ENCODE measurements around the gene TNFAIP6.

The TNFAIP6 gene

GRCh38 chr2:151401149-151401548 is 43.8 kb downstream of the TNFAIP6 start:
- no peak for TF ChIP-seq SPI1 (IDR thresholded peaks at IDR 0.05; ENCODE audit: borderline replicate concordance, low read depth)
- TF ChIP-seq REST (IDR thresholded peaks at IDR 0.05; ENCODE audit: insufficient replicate concordance, low read depth): no peak
- no peak overlapping the region for H3K27ac ChIP-seq (replicated peaks)
- no peak for DNase-seq (ENCODE audit: low read depth in 1 of 2, low spot score in 1 of 2)
- H3K4me3 ChIP-seq (replicated peaks; ENCODE audit: insufficient read depth, low read length): no peak overlapping the region
- no peaks in the 10 kb centered on the region for H3K27me3 ChIP-seq (ENCODE audit: insufficient read depth, poor library complexity, severe bottlenecking)

DNA sequence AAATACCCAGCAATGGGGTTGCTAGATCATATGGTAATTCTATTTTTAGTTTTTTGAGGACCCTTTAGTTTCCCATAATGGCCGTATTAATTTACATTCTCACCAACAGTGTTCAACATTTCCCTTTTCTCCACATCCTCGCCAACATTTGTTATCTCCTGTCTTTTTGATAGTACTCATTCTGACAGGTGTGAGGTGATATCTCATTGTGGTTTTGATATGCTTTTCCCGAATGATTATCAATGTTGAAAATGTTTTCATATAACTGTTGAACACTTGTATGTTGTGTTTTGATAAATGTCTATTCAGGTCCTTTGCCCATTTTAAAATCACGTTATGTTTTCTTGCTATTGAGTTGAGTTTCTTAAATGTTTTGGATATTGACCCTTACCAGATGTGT is 46.5 kb downstream of the TNFAIP6 start:
- DNase-seq (ENCODE audit: low read depth in 1 of 2, low spot score in 1 of 2): no peak

GRCh38 chr2:151405376-151405775 is 48.0 kb downstream of the TNFAIP6 start:
- DNase-seq (ENCODE audit: low read depth in 1 of 2, low spot score in 1 of 2): no peak
- Histone ChIP-seq H3K27me3 (ENCODE audit: insufficient read depth, poor library complexity, severe bottlenecking) (no peaks in the 10 kb centered on the region), H3K4me3 (replicated peaks; ENCODE audit: insufficient read depth, low read length) (no peak overlapping the region), H3K27ac (replicated peaks) (no peak overlapping the region)
- TF ChIP-seq SPI1 (IDR thresholded peaks at IDR 0.05; ENCODE audit: borderline replicate concordance, low read depth): no peak
- TF ChIP-seq REST (IDR thresholded peaks at IDR 0.05; ENCODE audit: insufficient replicate concordance, low read depth): no peak
- no peak for TF ChIP-seq POLR2AphosphoS5 (IDR thresholded peaks at IDR 0.05; ENCODE audit: low read depth)
- no peak for TF ChIP-seq GABPA (IDR thresholded peaks at IDR 0.05; ENCODE audit: low read depth)
- TF ChIP-seq, protein P1, sequence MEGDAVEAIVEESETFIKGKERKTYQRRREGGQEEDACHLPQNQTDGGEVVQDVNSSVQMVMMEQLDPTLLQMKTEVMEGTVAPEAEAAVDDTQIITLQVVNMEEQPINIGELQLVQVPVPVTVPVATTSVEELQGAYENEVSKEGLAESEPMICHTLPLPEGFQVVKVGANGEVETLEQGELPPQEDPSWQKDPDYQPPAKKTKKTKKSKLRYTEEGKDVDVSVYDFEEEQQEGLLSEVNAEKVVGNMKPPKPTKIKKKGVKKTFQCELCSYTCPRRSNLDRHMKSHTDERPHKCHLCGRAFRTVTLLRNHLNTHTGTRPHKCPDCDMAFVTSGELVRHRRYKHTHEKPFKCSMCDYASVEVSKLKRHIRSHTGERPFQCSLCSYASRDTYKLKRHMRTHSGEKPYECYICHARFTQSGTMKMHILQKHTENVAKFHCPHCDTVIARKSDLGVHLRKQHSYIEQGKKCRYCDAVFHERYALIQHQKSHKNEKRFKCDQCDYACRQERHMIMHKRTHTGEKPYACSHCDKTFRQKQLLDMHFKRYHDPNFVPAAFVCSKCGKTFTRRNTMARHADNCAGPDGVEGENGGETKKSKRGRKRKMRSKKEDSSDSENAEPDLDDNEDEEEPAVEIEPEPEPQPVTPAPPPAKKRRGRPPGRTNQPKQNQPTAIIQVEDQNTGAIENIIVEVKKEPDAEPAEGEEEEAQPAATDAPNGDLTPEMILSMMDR (IDR thresholded peaks at IDR 0.05; ENCODE audit: insufficient read depth, low read length): no peak

More for the DNA sequence above, 46.5 kb downstream of the TNFAIP6 start:
- Histone ChIP-seq H3K27me3 (ENCODE audit: insufficient read depth, poor library complexity, severe bottlenecking) (no peaks in the 10 kb centered on the region), H3K4me3 (replicated peaks; ENCODE audit: insufficient read depth, low read length) (no peak overlapping the region), H3K27ac (replicated peaks) (no peak overlapping the region)
- no peak for TF ChIP-seq REST (IDR thresholded peaks at IDR 0.05; ENCODE audit: insufficient replicate concordance, low read depth)
- TF ChIP-seq, protein P1 (IDR thresholded peaks at IDR 0.05; ENCODE audit: insufficient read depth, low read length): no peak
- TF ChIP-seq POLR2AphosphoS5 (IDR thresholded peaks at IDR 0.05; ENCODE audit: low read depth): no peak
- no peak for TF ChIP-seq GABPA (IDR thresholded peaks at IDR 0.05; ENCODE audit: low read depth)
- TF ChIP-seq SPI1 (IDR thresholded peaks at IDR 0.05; ENCODE audit: borderline replicate concordance, low read depth): no peak

DNA sequence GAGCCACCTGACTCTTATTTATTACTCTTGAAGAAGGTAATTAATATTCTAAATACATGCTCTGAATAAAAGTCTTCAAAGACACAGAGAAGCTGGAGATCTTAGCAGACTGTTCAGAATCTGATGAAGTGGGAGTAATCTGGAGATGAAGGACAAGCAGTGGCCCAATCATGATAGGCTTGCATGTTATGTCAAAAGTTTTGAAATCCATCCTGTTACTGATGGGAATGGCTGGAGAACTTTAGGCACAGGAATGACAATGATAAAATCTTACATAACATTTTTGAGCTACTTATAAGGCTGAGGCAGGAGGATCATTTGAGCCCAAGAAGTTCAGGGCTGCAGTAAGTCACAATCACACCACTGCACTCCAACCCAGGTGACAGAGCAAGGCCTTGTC is 49.9 kb downstream of the TNFAIP6 start:
- TF ChIP-seq SPI1 (IDR thresholded peaks at IDR 0.05; ENCODE audit: borderline replicate concordance, low read depth): no peak
- DNase-seq (ENCODE audit: low read depth in 1 of 2, low spot score in 1 of 2): no peak
- Histone ChIP-seq H3K4me3 (replicated peaks; ENCODE audit: insufficient read depth, low read length) (no peak overlapping the region), H3K27me3 (ENCODE audit: insufficient read depth, poor library complexity, severe bottlenecking) (no peaks in the 10 kb centered on the region), H3K27ac (replicated peaks) (no peak overlapping the region)
